GM12875 (cell line): ENCODE results near the gene SSBP3.

Source experiments
- H3K4me3 ChIP-seq: one replicate; pipeline ENCODE4 v1.5.1; 2011; ENCODE audit warnings: low read depth, low read length, control low read depth
- TF ChIP-seq, protein P1 (sequence below): IDR thresholded peaks from 2 replicates; pipeline ENCODE4 v1.5.1; 2011; ENCODE audit warnings: low read depth, mild to moderate bottlenecking, control low read depth, inconsistent platforms, low read length, moderate library complexity, borderline replicate concordance; ENCODE audit not compliant: insufficient read depth

The SSBP3 gene

DNA sequence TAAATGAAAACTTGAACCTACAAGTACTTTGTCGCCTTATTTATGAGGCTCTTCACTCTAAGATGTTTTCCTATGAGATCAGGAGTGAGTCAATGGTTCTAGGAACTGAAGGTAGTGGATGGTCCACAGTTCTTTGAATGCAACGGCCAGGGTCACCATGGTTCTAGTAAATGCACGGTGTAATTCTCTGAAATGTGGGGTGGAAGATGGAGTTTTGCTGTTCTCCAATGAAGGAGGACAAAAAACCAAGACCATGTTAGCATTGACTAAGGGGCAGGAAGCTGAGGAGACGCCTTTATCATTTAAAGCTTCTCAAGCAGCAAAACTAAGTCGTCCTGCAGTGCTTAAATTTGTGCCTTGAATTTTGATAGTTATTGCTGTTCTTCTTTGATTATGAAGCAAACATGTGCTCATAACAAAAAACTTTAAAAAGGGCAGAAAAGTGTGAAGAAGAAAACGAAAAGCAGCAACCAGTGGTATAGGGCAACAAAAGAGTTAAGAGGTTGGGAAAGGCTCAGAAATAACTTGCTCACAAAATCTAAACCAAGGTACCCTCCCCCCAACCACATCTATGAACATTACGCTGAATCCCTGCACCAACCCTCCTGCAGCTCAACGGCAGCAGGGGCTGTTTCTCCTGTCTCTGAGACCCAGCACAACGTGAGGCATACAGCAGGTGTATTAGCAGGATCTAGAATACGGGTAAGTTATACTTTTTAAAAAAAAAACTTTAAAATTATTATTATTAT lies 121.2 kb downstream of the SSBP3 start:
- TF ChIP-seq, protein P1, sequence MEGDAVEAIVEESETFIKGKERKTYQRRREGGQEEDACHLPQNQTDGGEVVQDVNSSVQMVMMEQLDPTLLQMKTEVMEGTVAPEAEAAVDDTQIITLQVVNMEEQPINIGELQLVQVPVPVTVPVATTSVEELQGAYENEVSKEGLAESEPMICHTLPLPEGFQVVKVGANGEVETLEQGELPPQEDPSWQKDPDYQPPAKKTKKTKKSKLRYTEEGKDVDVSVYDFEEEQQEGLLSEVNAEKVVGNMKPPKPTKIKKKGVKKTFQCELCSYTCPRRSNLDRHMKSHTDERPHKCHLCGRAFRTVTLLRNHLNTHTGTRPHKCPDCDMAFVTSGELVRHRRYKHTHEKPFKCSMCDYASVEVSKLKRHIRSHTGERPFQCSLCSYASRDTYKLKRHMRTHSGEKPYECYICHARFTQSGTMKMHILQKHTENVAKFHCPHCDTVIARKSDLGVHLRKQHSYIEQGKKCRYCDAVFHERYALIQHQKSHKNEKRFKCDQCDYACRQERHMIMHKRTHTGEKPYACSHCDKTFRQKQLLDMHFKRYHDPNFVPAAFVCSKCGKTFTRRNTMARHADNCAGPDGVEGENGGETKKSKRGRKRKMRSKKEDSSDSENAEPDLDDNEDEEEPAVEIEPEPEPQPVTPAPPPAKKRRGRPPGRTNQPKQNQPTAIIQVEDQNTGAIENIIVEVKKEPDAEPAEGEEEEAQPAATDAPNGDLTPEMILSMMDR, result no peak
- no peak overlapping the region for H3K4me3 ChIP-seq

DNA sequence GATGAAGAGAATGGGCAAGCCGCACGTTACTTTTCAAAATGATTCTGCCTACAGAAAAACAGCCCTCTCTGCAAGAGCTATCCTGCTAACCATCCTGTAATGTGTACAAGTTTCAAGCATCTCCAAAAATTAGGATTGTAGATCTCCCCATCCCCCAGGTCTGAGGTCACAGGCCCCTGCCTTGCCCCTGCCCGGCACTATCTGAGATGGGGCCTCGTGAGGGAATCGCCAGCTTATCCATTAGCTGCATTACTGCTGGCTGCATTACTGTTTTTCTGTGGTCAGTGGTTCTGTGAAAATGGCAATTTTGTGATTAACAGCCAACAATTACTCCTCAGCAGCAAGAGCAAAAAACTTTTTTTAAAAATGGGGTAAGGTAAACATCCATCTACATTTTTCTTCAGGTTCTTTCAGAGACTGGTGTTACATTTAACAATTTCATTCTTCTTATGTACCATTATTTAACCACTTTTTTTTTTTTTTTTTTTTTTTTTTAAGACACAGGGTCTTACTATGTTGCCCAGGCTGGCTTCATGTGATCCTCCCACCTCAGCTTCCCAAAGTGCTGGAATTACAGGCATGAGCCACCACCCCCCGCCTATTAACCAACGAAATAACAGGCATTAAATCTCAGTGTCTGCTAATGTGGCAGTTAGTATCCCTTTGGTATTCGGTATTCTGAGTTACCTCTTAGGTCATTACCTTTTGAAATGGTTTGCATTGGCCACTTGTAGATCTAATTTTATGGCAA lies 122.4 kb downstream of the SSBP3 start:
- TF ChIP-seq, protein P1, result no peak
- H3K4me3 ChIP-seq, result no peak overlapping the region

DNA sequence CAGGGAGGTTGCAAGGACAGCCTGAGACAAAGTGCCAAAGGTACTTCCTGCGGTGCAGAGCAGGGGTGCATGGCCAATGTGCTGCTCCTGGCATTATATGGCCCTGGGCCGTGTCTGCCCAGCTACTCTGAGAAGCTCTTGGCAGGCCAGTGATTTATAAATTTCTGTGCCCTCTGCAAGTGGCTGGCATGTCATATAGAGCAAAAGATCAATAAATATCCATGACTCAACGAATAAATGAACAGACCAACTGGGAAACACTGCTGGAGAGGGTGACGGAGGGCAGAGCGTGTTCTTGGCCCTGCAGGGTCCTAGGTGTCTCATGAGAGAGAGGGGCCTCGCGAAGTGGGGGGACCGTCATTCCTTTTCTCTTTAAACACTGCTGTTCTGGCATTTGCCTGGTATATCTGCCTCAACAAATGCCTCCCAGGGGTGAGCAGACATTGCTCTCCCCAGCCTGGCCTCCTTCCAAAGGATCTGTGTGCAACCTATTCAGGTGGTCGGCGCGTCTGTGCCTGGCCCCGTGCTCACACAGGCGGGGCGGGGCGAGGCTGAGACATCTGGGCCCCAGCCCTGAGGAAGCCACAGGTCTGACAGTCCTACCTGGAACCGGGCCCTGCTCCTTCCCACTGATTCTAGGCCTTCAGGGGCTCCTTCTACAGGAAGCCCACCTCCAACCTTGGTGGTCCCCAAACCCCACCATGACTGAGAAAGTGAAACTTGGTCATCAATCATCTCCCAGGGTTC lies 123.9 kb downstream of the SSBP3 start:
- H3K4me3 ChIP-seq, result no peak overlapping the region
- TF ChIP-seq, protein P1, result no peak

DNA sequence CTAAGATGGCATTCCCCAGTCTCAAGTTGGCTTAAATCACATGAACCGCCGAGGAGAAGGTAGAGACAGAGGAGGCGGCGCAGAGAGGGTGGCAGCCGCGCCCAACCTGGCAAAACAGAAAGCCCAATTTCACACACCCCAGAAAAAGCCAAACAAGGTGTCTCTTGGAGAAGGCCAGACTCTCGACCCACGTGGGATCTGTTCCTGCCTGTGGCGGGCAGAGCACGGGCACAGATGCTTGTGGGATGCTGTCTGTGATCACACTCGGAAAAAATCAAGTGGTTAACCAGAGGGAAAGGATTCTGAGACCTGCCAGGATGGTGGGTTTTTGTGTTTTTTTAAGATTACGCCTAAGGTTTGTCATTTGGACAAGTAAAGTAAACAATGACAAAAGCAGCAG lies 125.5 kb downstream of the SSBP3 start:
- H3K4me3 ChIP-seq, result no peak overlapping the region
- TF ChIP-seq, protein P1, result no peak

DNA sequence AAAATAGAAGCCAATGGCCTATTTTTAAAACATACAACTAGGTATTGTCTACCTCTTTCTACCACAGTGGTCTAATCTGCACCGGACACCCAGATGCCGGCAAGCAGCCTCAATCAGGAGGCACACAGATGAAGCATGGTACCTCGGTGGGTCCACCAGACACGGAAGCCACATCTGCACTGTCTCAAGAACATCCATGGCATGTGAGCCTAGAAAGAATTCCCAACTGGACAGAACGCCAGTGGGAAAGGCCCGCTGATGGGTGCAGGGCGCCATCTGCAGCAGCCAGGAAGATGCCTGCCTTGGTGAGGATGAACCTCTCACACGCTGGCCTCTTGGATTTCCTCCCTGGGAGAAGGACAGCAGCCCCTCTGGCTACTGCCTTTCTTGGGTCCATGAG lies 126.7 kb downstream of the SSBP3 start:
- TF ChIP-seq, protein P1, result no peak
- H3K4me3 ChIP-seq, result no peak overlapping the region

- H3K4me3 ChIP-seq, result no peak overlapping the region
- TF ChIP-seq, protein P1, result no peak
These were observed 127.2 kb downstream of the SSBP3 start for GRCh38 chr1:54278941-54279422.
